Measurements from ENCODE around the gene SIDT2.

- TF ChIP-seq YY1 (IDR thresholded peaks at IDR 0.05; ENCODE audit: insufficient read depth, insufficient read length) = no peak
- no peak for TF ChIP-seq ZNF274 (IDR thresholded peaks at IDR 0.05; ENCODE audit: low read depth, low read length)
- TF ChIP-seq SUZ12 (IDR thresholded peaks at IDR 0.05; ENCODE audit: extremely low read depth, insufficient read depth, insufficient read length) = no peak
Measured at GRCh38 chr11:117152066-117152465, 26.5 kb upstream of the SIDT2 start.

All from NT2/D1 (cell line).